Vagina (tissue), 2 donors: ENCODE results near the gene KCNT2. TPM values are rescaled to one million over a fixed set of nuclear protein-coding genes. Genes with fewer than 3 reads are reported as not detected.
"Not testable (repeated sequence)": the region's sequence is repeated elsewhere in the genome, so short reads cannot be mapped to it uniquely, and the experiment has no call there.

Source experiments
- DNase-seq, 2 donors: peaks; one replicate each; pipeline ENCODE4 v3.0.0-alpha.2; 2017; ENCODE audit errors: extremely low spot score in 2 of 2
- H3K27ac ChIP-seq: fragments of 200-600 bp; sonication (generic); one replicate; pipeline ENCODE4 v1.5.1; 2019
- H3K27me3 ChIP-seq: fragments of 200-600 bp; sonication (generic); one replicate; pipeline ENCODE4 v1.5.1; 2019
- H3K36me3 ChIP-seq, 2 donors: fragments of 200-600 bp; sonication (generic); one replicate each; pipeline ENCODE4 v1.5.1; 2017 to 2019
- H3K4me1 ChIP-seq: fragments of 200-600 bp; sonication (generic); one replicate; pipeline ENCODE4 v1.5.1; 2019
- H3K4me3 ChIP-seq, 2 donors: fragments of 200-600 bp; sonication (generic); 1 replicate in 1 of 2; 2 replicates in 1 of 2; pipeline ENCODE4 v1.5.1; 2016 to 2019
- H3K9me3 ChIP-seq: fragments of 200-600 bp; sonication (generic); one replicate; pipeline ENCODE4 v1.5.1; 2019
- POLR2A ChIP-seq, 2 donors: fragments of 450-650 bp; IDR thresholded peaks; one replicate each; pipeline ENCODE4 v1.6.1; 2017; ENCODE audit warnings: antibody characterized with exemption in 2 of 2, mild to moderate bottlenecking in 2 of 2, moderate library complexity in 2 of 2
- POLR2AphosphoS5 ChIP-seq, 2 donors: sonication (generic); formaldehyde crosslinking; IDR thresholded peaks; one replicate each; pipeline ENCODE4 v1.9.0; 2017; ENCODE audit warnings: antibody characterized with exemption in 2 of 2, mild to moderate bottlenecking in 2 of 2, low read depth in 1 of 2; ENCODE audit not compliant: insufficient read depth in 1 of 2
- intact Hi-C: fragments of 100-400 bp; cut with DNase I; formaldehyde crosslinking; loops from one replicate; pipeline ENCODE4 v1.15.1; 2023
- total RNA-seq: library from RNA; depleted of rRNA; stranded (reverse); fragments of >200 nt; gene quantifications from one replicate; pipeline ENCODE4 v1.2.3, GENCODE V29; 2016
- TF ChIP-seq, protein P1 (sequence below), 3 experiments: fragments of 450-650 bp in 2 of 3; fragments of 200-600 bp in 1 of 3; sonication (generic) in 1 of 3; IDR thresholded peaks; one replicate each; pipeline ENCODE4 v1.5.1; 2017 to 2019; ENCODE audit warnings: antibody characterized with exemption in 3 of 3, mild to moderate bottlenecking in 2 of 3, moderate library complexity in 2 of 3

Gene KCNT2
- total RNA-seq, 1 donor from 2014 or later, result 1.2 TPM

DNA sequence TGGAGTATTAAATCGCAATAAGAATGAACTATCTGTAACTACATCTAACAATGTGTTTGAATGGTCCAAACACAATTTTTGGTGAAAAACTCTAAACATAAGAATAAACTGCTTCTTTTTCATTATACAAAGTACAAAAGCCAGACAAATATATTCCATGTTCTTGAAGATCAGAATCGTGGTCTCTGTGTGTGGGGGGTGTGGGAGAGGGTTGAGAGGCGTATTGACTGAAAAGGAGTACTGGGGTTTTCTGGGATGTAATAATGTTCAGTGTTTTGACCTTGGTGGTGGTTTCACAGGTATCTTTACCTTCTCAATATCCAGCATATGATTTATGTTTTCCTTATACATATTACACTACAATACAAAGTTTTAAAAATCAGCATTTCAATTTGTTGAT is 42.8 kb upstream of the KCNT2 start:
- no peaks in the 10 kb centered on the region for H3K36me3 ChIP-seq
- H3K9me3 ChIP-seq, result no peaks in the 10 kb centered on the region
- DNase-seq, result no peak
- intact Hi-C loops, result no loop called here
- H3K27me3 ChIP-seq, result no peaks in the 10 kb centered on the region
- TF ChIP-seq POLR2A (IDR thresholded peaks at IDR 0.05) (no peak), POLR2AphosphoS5 (IDR thresholded peaks at IDR 0.05; ENCODE audit: insufficient read depth in 1 of 2, low read depth in 1 of 2) (no peak)
- TF ChIP-seq, protein P1, sequence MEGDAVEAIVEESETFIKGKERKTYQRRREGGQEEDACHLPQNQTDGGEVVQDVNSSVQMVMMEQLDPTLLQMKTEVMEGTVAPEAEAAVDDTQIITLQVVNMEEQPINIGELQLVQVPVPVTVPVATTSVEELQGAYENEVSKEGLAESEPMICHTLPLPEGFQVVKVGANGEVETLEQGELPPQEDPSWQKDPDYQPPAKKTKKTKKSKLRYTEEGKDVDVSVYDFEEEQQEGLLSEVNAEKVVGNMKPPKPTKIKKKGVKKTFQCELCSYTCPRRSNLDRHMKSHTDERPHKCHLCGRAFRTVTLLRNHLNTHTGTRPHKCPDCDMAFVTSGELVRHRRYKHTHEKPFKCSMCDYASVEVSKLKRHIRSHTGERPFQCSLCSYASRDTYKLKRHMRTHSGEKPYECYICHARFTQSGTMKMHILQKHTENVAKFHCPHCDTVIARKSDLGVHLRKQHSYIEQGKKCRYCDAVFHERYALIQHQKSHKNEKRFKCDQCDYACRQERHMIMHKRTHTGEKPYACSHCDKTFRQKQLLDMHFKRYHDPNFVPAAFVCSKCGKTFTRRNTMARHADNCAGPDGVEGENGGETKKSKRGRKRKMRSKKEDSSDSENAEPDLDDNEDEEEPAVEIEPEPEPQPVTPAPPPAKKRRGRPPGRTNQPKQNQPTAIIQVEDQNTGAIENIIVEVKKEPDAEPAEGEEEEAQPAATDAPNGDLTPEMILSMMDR (IDR thresholded peaks at IDR 0.05), result no peak
- no peaks in the 10 kb centered on the region for H3K4me1 ChIP-seq
- H3K27ac ChIP-seq, result peak overlapping the region; percentile 8
- no peak overlapping the region for H3K4me3 ChIP-seq

DNA sequence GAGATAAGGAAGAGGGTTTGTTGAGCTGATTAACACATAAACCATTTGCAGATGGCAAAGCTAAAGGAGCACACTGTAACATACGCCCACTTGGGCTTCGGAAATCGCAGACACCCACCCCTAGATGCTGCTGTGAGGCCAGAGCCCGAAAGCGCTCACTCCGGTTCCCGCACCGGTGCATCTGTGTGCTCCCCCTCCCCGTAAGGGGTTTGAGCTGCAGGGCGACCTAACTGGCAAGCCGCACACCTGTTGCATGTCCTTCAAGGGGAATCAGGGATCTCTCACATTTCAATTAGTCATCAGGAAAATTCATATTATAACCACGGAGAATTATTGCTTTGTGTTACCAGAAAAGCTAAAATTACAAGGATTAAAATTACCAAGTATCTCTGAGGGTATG is 42.2 kb upstream of the KCNT2 start:
- no peaks in the 10 kb centered on the region for H3K9me3 ChIP-seq
- no peak overlapping the region for H3K4me3 ChIP-seq
- TF ChIP-seq POLR2A (IDR thresholded peaks at IDR 0.05), result no peak
- TF ChIP-seq POLR2AphosphoS5 (IDR thresholded peaks at IDR 0.05; ENCODE audit: insufficient read depth in 1 of 2, low read depth in 1 of 2), result no peak
- TF ChIP-seq, protein P1 (IDR thresholded peaks at IDR 0.05), result no peak
- H3K36me3 ChIP-seq, result no peaks in the 10 kb centered on the region
- no peaks in the 10 kb centered on the region for H3K4me1 ChIP-seq
- intact Hi-C loops, result no loop called here
- no peaks in the 10 kb centered on the region for H3K27me3 ChIP-seq
- DNase-seq, result no peak
- H3K27ac ChIP-seq, result no peak overlapping the region

DNA sequence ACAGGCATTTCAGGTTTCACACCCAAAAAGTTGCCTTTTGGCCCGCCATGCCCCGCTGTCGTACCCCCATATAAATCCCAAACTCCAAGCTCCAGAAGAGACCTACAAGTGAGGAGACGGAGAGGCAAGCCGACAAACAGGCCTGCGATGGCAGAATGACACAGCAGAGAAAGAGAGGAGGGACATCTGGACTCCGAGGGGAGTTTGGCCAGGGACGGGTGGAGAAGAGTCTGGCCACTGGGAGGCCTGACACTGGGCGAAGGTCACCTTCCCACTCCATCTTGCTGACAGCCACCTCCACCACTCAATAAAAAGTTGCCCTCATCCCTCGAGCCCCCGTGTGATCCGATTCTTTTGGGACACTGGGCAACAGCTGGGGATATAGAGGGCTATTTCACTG is 41.8 kb upstream of the KCNT2 start:
- no peaks in the 10 kb centered on the region for H3K4me1 ChIP-seq
- H3K4me3 ChIP-seq, result no peak overlapping the region
- no peaks in the 10 kb centered on the region for H3K27me3 ChIP-seq
- no peaks in the 10 kb centered on the region for H3K9me3 ChIP-seq
- H3K36me3 ChIP-seq, result no peaks in the 10 kb centered on the region
- DNase-seq, result no peak
- intact Hi-C loops, result no loop called here
- no peak overlapping the region for H3K27ac ChIP-seq
- TF ChIP-seq, protein P1 (IDR thresholded peaks at IDR 0.05), result no peak
- TF ChIP-seq POLR2AphosphoS5 (IDR thresholded peaks at IDR 0.05; ENCODE audit: insufficient read depth in 1 of 2, low read depth in 1 of 2) (no peak), POLR2A (IDR thresholded peaks at IDR 0.05) (no peak)

DNA sequence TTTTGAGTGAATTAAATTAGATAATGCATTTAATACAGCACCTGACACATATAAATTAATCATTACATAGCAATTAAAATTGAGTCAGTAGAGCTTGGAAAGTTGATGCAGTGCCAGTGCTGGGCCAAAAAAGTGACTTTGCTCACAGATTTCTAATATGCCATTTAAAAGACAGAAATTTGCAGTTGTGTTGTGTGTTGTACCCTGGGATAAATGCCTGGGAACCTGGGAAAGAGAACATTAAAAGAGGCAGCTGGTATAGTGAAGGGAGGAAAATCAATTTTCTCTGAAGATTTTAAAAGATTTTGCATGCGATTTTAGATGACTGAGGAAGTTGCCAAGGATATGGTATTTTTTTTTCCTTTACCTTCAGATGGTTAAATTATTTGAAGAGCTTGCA is 32.7 kb upstream of the KCNT2 start:
- H3K4me1 ChIP-seq, result no peaks in the 10 kb centered on the region
- H3K9me3 ChIP-seq, result no peaks in the 10 kb centered on the region
- H3K27me3 ChIP-seq, result no peaks in the 10 kb centered on the region
- no peak for DNase-seq
- intact Hi-C loops, result no loop called here
- H3K27ac ChIP-seq, result no peak overlapping the region
- no peaks in the 10 kb centered on the region for H3K36me3 ChIP-seq
- TF ChIP-seq, protein P1 (IDR thresholded peaks at IDR 0.05), result no peak
- TF ChIP-seq POLR2A (IDR thresholded peaks at IDR 0.05), result no peak
- no peak overlapping the region for H3K4me3 ChIP-seq

DNA sequence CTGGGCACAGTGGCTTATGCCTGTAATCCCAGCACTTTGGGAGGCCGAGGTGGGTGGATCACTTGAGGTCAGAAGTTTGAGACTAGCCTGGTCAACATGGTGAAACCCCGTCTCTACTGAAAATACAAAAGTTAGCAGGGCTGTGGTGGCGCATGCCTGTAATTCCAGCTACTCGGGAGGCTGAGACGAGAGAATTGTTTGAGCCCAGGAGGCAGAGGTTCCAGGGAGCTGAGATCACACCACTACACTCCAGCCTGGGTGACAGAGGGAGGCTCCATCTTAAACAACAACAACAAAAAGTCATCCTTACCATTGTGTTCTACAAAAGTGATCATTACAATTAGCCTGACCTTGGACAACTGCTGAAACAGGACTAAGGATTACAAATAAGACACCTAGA is 31.1 kb upstream of the KCNT2 start:
- DNase-seq, H3K4me1 ChIP-seq, H3K36me3 ChIP-seq, H3K27me3 ChIP-seq, H3K27ac ChIP-seq, intact Hi-C loops, H3K4me3 ChIP-seq, H3K9me3 ChIP-seq: not testable (repeated sequence)

DNA sequence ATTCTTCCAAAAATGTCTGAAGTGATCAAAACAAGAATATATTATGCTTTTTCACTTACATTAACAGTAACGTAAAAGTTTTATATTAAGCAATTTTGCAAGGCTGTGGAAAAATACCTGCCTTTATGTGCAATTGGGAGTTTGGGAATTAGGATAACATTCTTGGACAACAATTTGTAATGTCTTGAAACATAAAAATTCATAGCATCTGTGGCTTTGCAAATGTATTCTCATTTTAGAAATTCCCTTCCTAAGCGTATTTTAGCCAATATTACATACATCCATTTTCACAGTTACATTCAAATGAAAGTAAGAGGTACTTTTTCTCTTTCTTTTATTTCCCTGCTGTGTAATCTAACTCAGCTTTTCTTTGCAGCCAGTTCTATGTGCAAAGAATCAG is 30.2 kb upstream of the KCNT2 start:
- no peaks in the 10 kb centered on the region for H3K9me3 ChIP-seq
- TF ChIP-seq POLR2A (IDR thresholded peaks at IDR 0.05) (no peak), POLR2AphosphoS5 (IDR thresholded peaks at IDR 0.05; ENCODE audit: insufficient read depth in 1 of 2, low read depth in 1 of 2) (no peak)
- TF ChIP-seq, protein P1 (IDR thresholded peaks at IDR 0.05), result no peak
- no peak for DNase-seq
- H3K27me3 ChIP-seq, result no peaks in the 10 kb centered on the region
- no peak overlapping the region for H3K4me3 ChIP-seq
- intact Hi-C loops, result no loop called here
- no peaks in the 10 kb centered on the region for H3K4me1 ChIP-seq
- H3K27ac ChIP-seq, result no peak overlapping the region
- H3K36me3 ChIP-seq, result no peaks in the 10 kb centered on the region
